ENCODE data around the gene GCNT2. TPM values are rescaled to one million over a fixed set of nuclear protein-coding genes. Genes with fewer than 3 reads are reported as not detected.

The GCNT2 gene
- total RNA-seq, 1 experiment from 2014 or later = 0.28 TPM

DNA sequence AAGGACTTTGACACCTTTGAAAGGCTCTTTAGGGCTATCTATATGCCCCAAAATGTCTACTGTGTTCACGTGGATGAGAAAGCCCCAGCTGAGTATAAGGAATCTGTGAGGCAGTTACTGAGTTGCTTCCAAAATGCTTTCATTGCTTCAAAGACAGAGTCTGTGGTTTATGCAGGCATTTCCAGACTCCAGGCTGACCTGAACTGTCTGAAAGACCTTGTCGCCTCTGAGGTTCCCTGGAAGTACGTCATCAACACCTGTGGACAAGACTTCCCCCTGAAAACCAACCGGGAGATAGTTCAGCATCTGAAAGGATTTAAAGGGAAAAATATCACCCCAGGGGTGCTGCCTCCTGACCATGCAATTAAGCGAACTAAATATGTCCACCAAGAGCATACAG is 65.2 kb downstream of the GCNT2 start:
- POLR2A ChIA-PET (ENCODE audit: low non-redundant PET) = no interaction called here
- CTCF ChIA-PET = no interaction called here
- Histone ChIP-seq H3K4me3 (ENCODE audit: low read depth, low read length, poor library complexity, severe bottlenecking) (no peak overlapping the region), H3K36me3 (ENCODE audit: insufficient read depth, low read length, poor library complexity, severe bottlenecking) (no peaks in the 10 kb centered on the region), H3K27ac (ENCODE audit: low read depth, low read length, poor library complexity, severe bottlenecking) (no peak overlapping the region), H3K27me3 (replicated peaks; ENCODE audit: insufficient read depth, low read depth, low read length, poor library complexity) (no peaks in the 10 kb centered on the region), H3K9me3 (ENCODE audit: low read depth, low read length, poor library complexity, severe bottlenecking) (no peaks in the 10 kb centered on the region), H3K4me1 (ENCODE audit: insufficient read depth, low read length, poor library complexity, severe bottlenecking) (peaks cover 6% of the 10 kb centered on the region)
- intact Hi-C loops (cut with micrococcal nuclease; ENCODE audit: unreplicated experiment) = no loop called here
- BruUV-seq (replicated peaks) = no TSS peak
- TF ChIP-seq, protein P1, sequence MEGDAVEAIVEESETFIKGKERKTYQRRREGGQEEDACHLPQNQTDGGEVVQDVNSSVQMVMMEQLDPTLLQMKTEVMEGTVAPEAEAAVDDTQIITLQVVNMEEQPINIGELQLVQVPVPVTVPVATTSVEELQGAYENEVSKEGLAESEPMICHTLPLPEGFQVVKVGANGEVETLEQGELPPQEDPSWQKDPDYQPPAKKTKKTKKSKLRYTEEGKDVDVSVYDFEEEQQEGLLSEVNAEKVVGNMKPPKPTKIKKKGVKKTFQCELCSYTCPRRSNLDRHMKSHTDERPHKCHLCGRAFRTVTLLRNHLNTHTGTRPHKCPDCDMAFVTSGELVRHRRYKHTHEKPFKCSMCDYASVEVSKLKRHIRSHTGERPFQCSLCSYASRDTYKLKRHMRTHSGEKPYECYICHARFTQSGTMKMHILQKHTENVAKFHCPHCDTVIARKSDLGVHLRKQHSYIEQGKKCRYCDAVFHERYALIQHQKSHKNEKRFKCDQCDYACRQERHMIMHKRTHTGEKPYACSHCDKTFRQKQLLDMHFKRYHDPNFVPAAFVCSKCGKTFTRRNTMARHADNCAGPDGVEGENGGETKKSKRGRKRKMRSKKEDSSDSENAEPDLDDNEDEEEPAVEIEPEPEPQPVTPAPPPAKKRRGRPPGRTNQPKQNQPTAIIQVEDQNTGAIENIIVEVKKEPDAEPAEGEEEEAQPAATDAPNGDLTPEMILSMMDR (conservative IDR thresholded peaks at IDR 0.05; ENCODE audit: low read depth, low read length) = no peak
- TF ChIP-seq EZH2 (IDR thresholded peaks at IDR 0.05; ENCODE audit: borderline replicate concordance, low read depth, low read length, poor library complexity, severe bottlenecking) = no peak
- no peak for DNase-seq (ENCODE audit: low spot score)

DNA sequence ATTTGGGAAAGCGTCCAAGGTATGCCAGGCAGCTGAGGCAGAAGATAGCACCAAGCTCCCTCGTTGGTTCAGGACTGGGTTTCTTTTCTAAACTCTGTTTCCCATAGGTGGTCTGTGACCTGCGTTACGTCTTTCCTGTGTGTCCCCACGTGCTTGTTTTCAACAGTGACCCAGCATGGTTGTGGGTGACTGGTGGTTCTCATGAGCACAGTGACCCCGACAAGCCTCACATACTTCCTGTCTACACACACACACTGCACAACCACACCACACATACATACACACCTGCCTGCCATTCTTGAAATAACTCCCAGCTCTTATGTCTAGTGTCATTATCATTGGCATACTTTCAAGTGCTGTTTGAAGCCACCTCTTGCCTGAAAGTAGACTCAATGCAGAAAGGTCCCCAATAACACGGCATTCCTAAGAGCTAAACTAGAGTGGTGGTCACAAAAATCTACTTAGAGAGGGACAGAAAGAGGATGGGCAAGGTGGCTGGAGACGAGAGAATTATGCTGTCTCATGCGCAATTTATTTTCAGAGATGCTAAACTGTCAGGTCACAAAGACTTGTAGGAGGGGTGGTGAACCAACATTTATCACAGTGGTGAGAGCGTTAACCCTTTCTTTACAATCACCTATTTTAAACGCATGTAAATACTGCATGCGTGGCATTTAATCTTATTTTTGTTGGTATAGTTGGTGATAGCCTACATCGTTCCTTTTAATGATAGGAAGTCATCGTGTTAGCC is 66.7 kb downstream of the GCNT2 start:
- ChIA-PET POLR2A (ENCODE audit: low non-redundant PET) (no interaction called here), CTCF (no interaction called here)
- no peak for DNase-seq (ENCODE audit: low spot score)
- TF ChIP-seq, protein P1 (conservative IDR thresholded peaks at IDR 0.05; ENCODE audit: low read depth, low read length) = no peak
- no peak for TF ChIP-seq EZH2 (IDR thresholded peaks at IDR 0.05; ENCODE audit: borderline replicate concordance, low read depth, low read length, poor library complexity, severe bottlenecking)
- Histone ChIP-seq H3K4me1 (ENCODE audit: insufficient read depth, low read length, poor library complexity, severe bottlenecking) (peaks cover 6% of the 10 kb centered on the region), H3K9me3 (ENCODE audit: low read depth, low read length, poor library complexity, severe bottlenecking) (no peaks in the 10 kb centered on the region), H3K27me3 (replicated peaks; ENCODE audit: insufficient read depth, low read depth, low read length, poor library complexity) (no peaks in the 10 kb centered on the region), H3K4me3 (ENCODE audit: low read depth, low read length, poor library complexity, severe bottlenecking) (no peak overlapping the region), H3K36me3 (ENCODE audit: insufficient read depth, low read length, poor library complexity, severe bottlenecking) (no peaks in the 10 kb centered on the region), H3K27ac (ENCODE audit: low read depth, low read length, poor library complexity, severe bottlenecking) (no peak overlapping the region)
- intact Hi-C loops (cut with micrococcal nuclease; ENCODE audit: unreplicated experiment) = no loop called here
- BruUV-seq (replicated peaks) = no TSS peak

DNA sequence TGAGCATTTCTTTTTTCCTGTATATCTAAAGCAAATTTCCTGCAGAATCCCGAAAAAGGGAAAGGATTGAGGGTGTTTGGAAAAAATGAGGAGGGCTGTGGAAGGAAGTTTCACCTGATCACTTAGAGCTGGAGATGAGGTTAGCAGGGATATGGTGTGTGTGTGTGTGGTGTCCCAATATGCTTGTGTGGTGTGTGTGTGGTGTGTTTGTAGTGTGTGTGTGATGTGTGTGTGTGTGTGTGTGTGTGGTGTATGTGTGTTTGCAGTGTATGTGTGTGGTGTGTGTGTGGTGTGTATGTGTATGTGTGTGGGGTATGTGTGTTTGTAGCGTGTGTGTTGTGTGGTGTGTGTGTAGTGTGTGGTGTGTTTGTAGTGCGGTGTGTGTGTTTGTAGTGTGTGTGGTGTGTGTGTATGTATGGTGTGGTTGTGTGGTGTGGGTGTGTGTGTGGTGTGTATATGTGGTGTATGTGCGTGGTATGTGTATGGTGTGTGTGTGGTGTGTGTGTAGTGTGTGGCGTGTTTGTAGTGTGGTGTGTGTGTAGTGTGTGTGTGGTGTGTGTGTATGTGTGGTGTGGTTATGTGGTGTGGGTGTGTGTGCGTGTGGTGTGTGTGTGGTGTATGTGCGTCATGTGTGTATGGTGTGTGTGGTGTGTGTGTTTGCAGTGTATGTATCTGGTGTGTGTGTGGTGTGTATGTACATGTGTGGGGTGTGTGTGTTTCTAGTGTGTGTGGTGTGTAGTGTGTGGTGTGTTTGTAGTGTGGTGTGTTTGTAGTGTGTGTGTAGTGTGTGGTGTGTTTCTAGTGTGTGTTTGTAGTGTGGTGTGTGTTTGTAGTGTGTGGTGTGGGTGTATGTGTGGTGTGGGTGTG is 67.6 kb downstream of the GCNT2 start:
- DNase-seq (ENCODE audit: low spot score) = no peak
- no peaks in the 10 kb centered on the region for H3K27me3 ChIP-seq (replicated peaks; ENCODE audit: insufficient read depth, low read depth, low read length, poor library complexity)
- BruUV-seq (replicated peaks) = no TSS peak
- no peaks in the 10 kb centered on the region for H3K9me3 ChIP-seq (ENCODE audit: low read depth, low read length, poor library complexity, severe bottlenecking)
- intact Hi-C loops (cut with micrococcal nuclease; ENCODE audit: unreplicated experiment) = no loop called here
- no peak for TF ChIP-seq EZH2 (IDR thresholded peaks at IDR 0.05; ENCODE audit: borderline replicate concordance, low read depth, low read length, poor library complexity, severe bottlenecking)
- TF ChIP-seq, protein P1 (conservative IDR thresholded peaks at IDR 0.05; ENCODE audit: low read depth, low read length) = no peak
- no peak overlapping the region for H3K4me3 ChIP-seq (ENCODE audit: low read depth, low read length, poor library complexity, severe bottlenecking)
- POLR2A ChIA-PET (ENCODE audit: low non-redundant PET) = no interaction called here
- H3K27ac ChIP-seq (ENCODE audit: low read depth, low read length, poor library complexity, severe bottlenecking) = no peak overlapping the region
- no peaks in the 10 kb centered on the region for H3K36me3 ChIP-seq (ENCODE audit: insufficient read depth, low read length, poor library complexity, severe bottlenecking)
- H3K4me1 ChIP-seq (ENCODE audit: insufficient read depth, low read length, poor library complexity, severe bottlenecking) = peaks cover 6% of the 10 kb centered on the region
- CTCF ChIA-PET = no interaction called here
